Right ventricle myocardium superior (tissue), 1 donor: ENCODE results near the gene AMBRA1. TPM values are rescaled to one million over a fixed set of nuclear protein-coding genes. Genes with fewer than 3 reads are reported as not detected.

Experiments used
- ATAC-seq: fragments of 200-7000 bp; cut with Tn5 transposase; one replicate; pipeline ENCODE4 v1.9.1; 2020; ENCODE audit warnings: mild to moderate bottlenecking; ENCODE audit not compliant: poor library complexity
- DNase-seq: peaks from one replicate; pipeline ENCODE4 v3.0.0-alpha.2; 2020
- intact Hi-C: fragments of 100-400 bp; cut with DNase I; formaldehyde crosslinking; loops from one replicate; pipeline ENCODE4 v1.11.2; 2022
- total RNA-seq: library from RNA; stranded (reverse); fragmentation: NEBNext Ultra II Directional; extraction: Animal tissue kit (Norgen Biotek cat#: 25700); gene quantifications from one replicate; pipeline ENCODE4 v1.2.1, GENCODE V29; 2021
- donor health status: DM: no; HTN: yes; CAD: no; lungs with severe emphysema.

The AMBRA1 gene
- total RNA-seq, 1 donor from 2014 or later = 12.3 TPM

- ATAC-seq = no peak
- intact Hi-C loops = no loop called here
- DNase-seq = no peak
These were observed 130.0 kb downstream of the AMBRA1 start for GRCh38 chr11:46463701-46464421.

GRCh38 chr11:46461461-46461927 is 132.3 kb downstream of the AMBRA1 start:
- intact Hi-C loops = no loop called here
- no peak for ATAC-seq
- DNase-seq = no peak

GRCh38 chr11:46458491-46458890 is 135.3 kb downstream of the AMBRA1 start:
- DNase-seq (no peak), ATAC-seq (no peak)
- intact Hi-C loops = no loop called here

- ATAC-seq = no peak
- no peak for DNase-seq
These were observed 136.0 kb downstream of the AMBRA1 start for GRCh38 chr11:46457659-46458424.

GRCh38 chr11:46457021-46457420 is 136.8 kb downstream of the AMBRA1 start:
- ATAC-seq = no peak
- intact Hi-C loops = no loop called here
- DNase-seq = no peak

More at GRCh38 chr11:46457659-46458424, 136.0 kb downstream of the AMBRA1 start:
- intact Hi-C loops = no loop called here

- DNase-seq (no peak), ATAC-seq (no peak)
- intact Hi-C loops = no loop called here
These were observed 137.4 kb downstream of the AMBRA1 start for GRCh38 chr11:46456269-46457001.

- ATAC-seq = no peak
- intact Hi-C loops = no loop called here
These were observed 138.0 kb downstream of the AMBRA1 start for GRCh38 chr11:46455834-46456233.

GRCh38 chr11:46452918-46453517 is 140.8 kb downstream of the AMBRA1 start:
- intact Hi-C loops = no loop called here
- no peak for DNase-seq
- ATAC-seq = no peak

More at GRCh38 chr11:46455834-46456233, 138.0 kb downstream of the AMBRA1 start:
- DNase-seq = no peak

GRCh38 chr11:46451759-46452158 is 142.1 kb downstream of the AMBRA1 start:
- DNase-seq (no peak), ATAC-seq (no peak)
- intact Hi-C loops = no loop called here

GRCh38 chr11:46450846-46451477 is 142.9 kb downstream of the AMBRA1 start:
- DNase-seq (no peak), ATAC-seq (no peak)
- intact Hi-C loops = no loop called here

- ATAC-seq = no peak
- DNase-seq = no peak
- intact Hi-C loops = no loop called here
These were observed 146.3 kb downstream of the AMBRA1 start for GRCh38 chr11:46447544-46447943.

- intact Hi-C loops = no loop called here
- ATAC-seq = no peak
- no peak for DNase-seq
These were observed 147.7 kb downstream of the AMBRA1 start for GRCh38 chr11:46445920-46446771.

- DNase-seq = no peak
- intact Hi-C loops = no loop called here
- ATAC-seq = no peak
These were observed 148.5 kb downstream of the AMBRA1 start for GRCh38 chr11:46445192-46445919.

GRCh38 chr11:46444305-46444704 is 149.5 kb downstream of the AMBRA1 start:
- ATAC-seq = no peak
- intact Hi-C loops = no loop called here

GRCh38 chr11:46438211-46438610 is 155.6 kb downstream of the AMBRA1 start:
- no peak for ATAC-seq
- intact Hi-C loops = no loop called here

More at GRCh38 chr11:46444305-46444704, 149.5 kb downstream of the AMBRA1 start:
- no peak for DNase-seq

GRCh38 chr11:46437122-46437689 is 156.6 kb downstream of the AMBRA1 start:
- ATAC-seq = no peak
- no peak for DNase-seq
- intact Hi-C loops = no loop called here

More at GRCh38 chr11:46438211-46438610, 155.6 kb downstream of the AMBRA1 start:
- DNase-seq = no peak

GRCh38 chr11:46436113-46436512 is 157.7 kb downstream of the AMBRA1 start:
- intact Hi-C loops = no loop called here
- DNase-seq (no peak), ATAC-seq (no peak)
